Breast epithelium (tissue), 3 donors: ENCODE data around the gene DLX6.

Experiments
- POLR2AphosphoS5 ChIP-seq, 3 donors: sonication (generic); formaldehyde crosslinking; IDR thresholded peaks; one replicate each; pipeline ENCODE4 v1.6.1; 2017; ENCODE audit warnings: antibody characterized with exemption in 3 of 3
- TF ChIP-seq, protein P1 (sequence below), 3 donors: fragments of 450-650 bp; IDR thresholded peaks; one replicate each; pipeline ENCODE4 v1.5.1; 2016 to 2017; ENCODE audit warnings: antibody characterized with exemption in 3 of 3, mild to moderate bottlenecking in 3 of 3, moderate library complexity in 3 of 3

DNA sequence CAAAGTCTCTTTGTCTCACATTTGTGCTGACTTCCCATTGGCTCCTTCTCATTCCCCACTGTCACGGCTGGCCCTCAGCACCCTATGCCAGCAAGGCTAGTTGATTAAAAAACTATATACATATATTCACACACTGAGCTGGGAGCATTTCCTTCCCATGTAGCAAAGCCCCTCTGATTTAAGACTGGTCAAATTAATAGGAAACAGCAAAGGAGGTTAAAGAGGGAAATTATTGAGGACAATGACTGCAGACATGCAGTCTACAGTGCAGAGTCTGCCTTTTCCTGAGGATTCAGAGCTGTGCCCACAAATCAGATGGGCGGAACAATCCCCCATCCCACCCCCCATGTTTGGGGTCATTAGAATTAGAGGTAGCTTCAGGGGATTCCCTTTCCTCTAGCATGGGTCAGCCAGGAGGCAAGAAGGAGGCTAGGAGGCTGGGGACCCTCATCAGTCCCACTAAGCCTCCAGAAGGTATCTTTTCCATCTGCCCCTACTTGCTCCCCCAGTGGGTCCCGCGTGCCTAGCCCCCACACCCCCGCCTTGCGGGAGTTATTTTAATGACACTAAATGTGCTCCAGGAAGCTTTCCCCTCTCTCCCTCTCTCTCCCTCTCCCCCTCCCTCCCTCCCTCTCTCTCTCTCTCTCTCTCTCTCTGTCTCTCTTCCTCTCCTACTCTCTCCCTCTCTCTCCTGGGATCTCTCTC lies 9.8 kb upstream of the DLX6 start:
- TF ChIP-seq POLR2AphosphoS5 (IDR thresholded peaks at IDR 0.05), result no peak
- TF ChIP-seq, protein P1, sequence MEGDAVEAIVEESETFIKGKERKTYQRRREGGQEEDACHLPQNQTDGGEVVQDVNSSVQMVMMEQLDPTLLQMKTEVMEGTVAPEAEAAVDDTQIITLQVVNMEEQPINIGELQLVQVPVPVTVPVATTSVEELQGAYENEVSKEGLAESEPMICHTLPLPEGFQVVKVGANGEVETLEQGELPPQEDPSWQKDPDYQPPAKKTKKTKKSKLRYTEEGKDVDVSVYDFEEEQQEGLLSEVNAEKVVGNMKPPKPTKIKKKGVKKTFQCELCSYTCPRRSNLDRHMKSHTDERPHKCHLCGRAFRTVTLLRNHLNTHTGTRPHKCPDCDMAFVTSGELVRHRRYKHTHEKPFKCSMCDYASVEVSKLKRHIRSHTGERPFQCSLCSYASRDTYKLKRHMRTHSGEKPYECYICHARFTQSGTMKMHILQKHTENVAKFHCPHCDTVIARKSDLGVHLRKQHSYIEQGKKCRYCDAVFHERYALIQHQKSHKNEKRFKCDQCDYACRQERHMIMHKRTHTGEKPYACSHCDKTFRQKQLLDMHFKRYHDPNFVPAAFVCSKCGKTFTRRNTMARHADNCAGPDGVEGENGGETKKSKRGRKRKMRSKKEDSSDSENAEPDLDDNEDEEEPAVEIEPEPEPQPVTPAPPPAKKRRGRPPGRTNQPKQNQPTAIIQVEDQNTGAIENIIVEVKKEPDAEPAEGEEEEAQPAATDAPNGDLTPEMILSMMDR (IDR thresholded peaks at IDR 0.05), result no peak
